ENCODE data around the gene EGLN3. TPM values are rescaled to one million over a fixed set of nuclear protein-coding genes. Genes with fewer than 3 reads are reported as not detected.

Gene EGLN3
- polyA plus RNA-seq, 1 donor from 2014 or later = not detected

DNA sequence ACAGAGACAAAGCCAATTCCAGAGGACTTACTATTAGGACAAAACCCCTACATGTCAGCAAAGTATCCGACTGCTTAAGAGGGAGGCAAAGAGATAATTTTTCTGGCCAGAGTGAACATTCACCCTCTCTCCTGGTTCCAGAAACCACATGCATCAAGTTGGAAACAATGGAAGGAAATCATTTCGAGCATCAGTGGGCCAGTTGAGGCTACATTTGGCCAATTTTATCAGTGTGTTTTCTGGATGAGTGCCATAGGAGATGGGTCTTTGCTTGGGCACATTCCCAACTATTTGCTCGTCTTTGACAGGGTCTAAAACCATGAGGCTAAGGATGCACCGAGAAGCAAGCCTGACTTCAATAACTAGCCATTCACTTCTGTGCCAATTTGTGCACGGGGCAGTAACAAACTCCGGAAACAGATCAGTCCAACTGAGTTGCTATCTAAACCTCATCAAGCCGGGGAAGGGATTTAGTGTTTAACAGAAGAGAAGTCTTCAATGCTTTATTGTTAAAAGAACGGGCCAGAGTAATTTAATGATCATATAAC is 17.4 kb downstream of the EGLN3 start:
- no peaks in the 10 kb centered on the region for H3K9me3 ChIP-seq (ENCODE audit: low read length)
- no peaks in the 10 kb centered on the region for H3K79me2 ChIP-seq (replicated peaks; ENCODE audit: insufficient read depth, low read length)
- TF ChIP-seq POLR2AphosphoS5 (IDR thresholded peaks at IDR 0.05) (no peak), EP300 (conservative IDR thresholded peaks at IDR 0.05; ENCODE audit: poor library complexity, severe bottlenecking) (no peak), SMC3 (conservative IDR thresholded peaks at IDR 0.05; ENCODE audit: poor library complexity) (no peak)
- no peaks in the 10 kb centered on the region for H3K36me3 ChIP-seq (ENCODE audit: insufficient read depth, low read length)
- H3K9ac ChIP-seq (ENCODE audit: low read length) = no peak overlapping the region
- H3K4me2 ChIP-seq (ENCODE audit: low read length) = no peak overlapping the region
- no peaks in the 10 kb centered on the region for H3F3A ChIP-seq (ENCODE audit: insufficient read depth, low read length, poor library complexity, severe bottlenecking)
- H3K9me2 ChIP-seq (ENCODE audit: insufficient read depth, low read length) = no peaks in the 10 kb centered on the region
- no peak overlapping the region for H3K4me3 ChIP-seq (ENCODE audit: low read length)
- no peaks in the 10 kb centered on the region for H4K20me1 ChIP-seq (ENCODE audit: insufficient read depth)
- no peak overlapping the region for H3K27ac ChIP-seq (ENCODE audit: low read length)
- no peaks in the 10 kb centered on the region for H3K27me3 ChIP-seq (ENCODE audit: insufficient read depth, low read depth, low read length)
- no peak overlapping the region for H2AFZ ChIP-seq (ENCODE audit: low read depth, low read length)

GRCh38 chr14:33932576-33933345 is 18.1 kb downstream of the EGLN3 start:
- Histone ChIP-seq H3K9ac (ENCODE audit: low read length) (no peak overlapping the region), H3F3A (ENCODE audit: insufficient read depth, low read length, poor library complexity, severe bottlenecking) (no peaks in the 10 kb centered on the region), H2AFZ (ENCODE audit: low read depth, low read length) (no peak overlapping the region), H3K9me3 (ENCODE audit: low read length) (no peaks in the 10 kb centered on the region), H3K4me2 (ENCODE audit: low read length) (no peak overlapping the region), H3K4me3 (ENCODE audit: low read length) (no peak overlapping the region), H3K27me3 (ENCODE audit: insufficient read depth, low read depth, low read length) (no peaks in the 10 kb centered on the region), H3K79me2 (replicated peaks; ENCODE audit: insufficient read depth, low read length) (no peaks in the 10 kb centered on the region), H3K27ac (ENCODE audit: low read length) (no peak overlapping the region), H3K9me2 (ENCODE audit: insufficient read depth, low read length) (no peaks in the 10 kb centered on the region), H4K20me1 (ENCODE audit: insufficient read depth) (no peaks in the 10 kb centered on the region), H3K36me3 (ENCODE audit: insufficient read depth, low read length) (no peaks in the 10 kb centered on the region)
- no peak for TF ChIP-seq POLR2AphosphoS5 (IDR thresholded peaks at IDR 0.05)
- TF ChIP-seq EP300 (conservative IDR thresholded peaks at IDR 0.05; ENCODE audit: poor library complexity, severe bottlenecking) = no peak
- no peak for TF ChIP-seq TAF1 (IDR thresholded peaks at IDR 0.05; ENCODE audit: low read depth)
- TF ChIP-seq REST (IDR thresholded peaks at IDR 0.05; ENCODE audit: borderline replicate concordance) = no peak
- TF ChIP-seq EZH2 (IDR thresholded peaks at IDR 0.05; ENCODE audit: borderline replicate concordance, insufficient read depth, low read length, poor library complexity, severe bottlenecking) = no peak
- no peak for TF ChIP-seq SMC3 (conservative IDR thresholded peaks at IDR 0.05; ENCODE audit: poor library complexity)
- TF ChIP-seq, protein P1, sequence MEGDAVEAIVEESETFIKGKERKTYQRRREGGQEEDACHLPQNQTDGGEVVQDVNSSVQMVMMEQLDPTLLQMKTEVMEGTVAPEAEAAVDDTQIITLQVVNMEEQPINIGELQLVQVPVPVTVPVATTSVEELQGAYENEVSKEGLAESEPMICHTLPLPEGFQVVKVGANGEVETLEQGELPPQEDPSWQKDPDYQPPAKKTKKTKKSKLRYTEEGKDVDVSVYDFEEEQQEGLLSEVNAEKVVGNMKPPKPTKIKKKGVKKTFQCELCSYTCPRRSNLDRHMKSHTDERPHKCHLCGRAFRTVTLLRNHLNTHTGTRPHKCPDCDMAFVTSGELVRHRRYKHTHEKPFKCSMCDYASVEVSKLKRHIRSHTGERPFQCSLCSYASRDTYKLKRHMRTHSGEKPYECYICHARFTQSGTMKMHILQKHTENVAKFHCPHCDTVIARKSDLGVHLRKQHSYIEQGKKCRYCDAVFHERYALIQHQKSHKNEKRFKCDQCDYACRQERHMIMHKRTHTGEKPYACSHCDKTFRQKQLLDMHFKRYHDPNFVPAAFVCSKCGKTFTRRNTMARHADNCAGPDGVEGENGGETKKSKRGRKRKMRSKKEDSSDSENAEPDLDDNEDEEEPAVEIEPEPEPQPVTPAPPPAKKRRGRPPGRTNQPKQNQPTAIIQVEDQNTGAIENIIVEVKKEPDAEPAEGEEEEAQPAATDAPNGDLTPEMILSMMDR (IDR thresholded peaks at IDR 0.05; ENCODE audit: poor library complexity, severe bottlenecking) = no peak
- no peak for TF ChIP-seq RAD21 (conservative IDR thresholded peaks at IDR 0.05)
- TF ChIP-seq MXI1 (conservative IDR thresholded peaks at IDR 0.05; ENCODE audit: poor library complexity, severe bottlenecking) = no peak

Data from neural cell (in vitro differentiated cells).